ENCODE data around the gene KIF1B. TPM values are rescaled to one million over a fixed set of nuclear protein-coding genes. Genes with fewer than 3 reads are reported as not detected.

The KIF1B gene
- total RNA-seq, 1 experiment from 2014 or later = 57.7 TPM

- H4K5ac ChIP-seq (ENCODE audit: insufficient read length, low read depth, low read length) = no peak overlapping the region
- Mint-ChIP-seq H3K27me3 (ENCODE audit: low read depth) (no peaks in the 10 kb centered on the region), H3K9me3 (no peaks in the 10 kb centered on the region), H3K4me3 (no peak overlapping the region), H3K27ac (no peak overlapping the region), H3K4me1 (peaks cover 13 to 19% of the 10 kb centered on the region in 2 experiments), H3K36me3 (ENCODE audit: insufficient read depth in 1 of 3, low read depth in 3 of 3) (no peaks in the 10 kb centered on the region; a peak in 1 of 7 replicates)
- no peaks in the 10 kb centered on the region for H3K9me3 ChIP-seq (ENCODE audit: control insufficient read depth, low read depth, low read length)
- no peak overlapping the region for H2BK20ac ChIP-seq (ENCODE audit: low read depth, low read length, poor library complexity, severe bottlenecking)
- H3K27ac ChIP-seq (ENCODE audit: insufficient read length, low read depth, low read length) = no peak overlapping the region
- H2BK120ac ChIP-seq (ENCODE audit: low read depth, low read length, poor library complexity, severe bottlenecking) = no peak overlapping the region
- no peak overlapping the region for H4K8ac ChIP-seq (replicated peaks; ENCODE audit: insufficient read length, low read depth, low read length)
- peaks cover 15% of the 10 kb centered on the region for H3K79me2 ChIP-seq (ENCODE audit: insufficient read depth, low read length)
- H2AK5ac ChIP-seq (ENCODE audit: insufficient read length, low read length) = no peak overlapping the region
- H2BK5ac ChIP-seq (ENCODE audit: insufficient read length, low read length) = no peak overlapping the region
- H3K9ac ChIP-seq (ENCODE audit: extremely low read depth, insufficient read length, low read length) = no peak overlapping the region
- no peak overlapping the region for H3K14ac ChIP-seq (ENCODE audit: insufficient read depth, low read length)
- no peaks in the 10 kb centered on the region for H3K79me1 ChIP-seq (ENCODE audit: insufficient read depth, low read depth, low read length, poor library complexity, severe bottlenecking)
- H3K27me3 ChIP-seq (ENCODE audit: insufficient read depth, low read length) = no peaks in the 10 kb centered on the region
- WGBS (ENCODE audit: extremely low coverage, insufficient read length, low lambda C conversion rate) = no CpG with 5 or more reads among the region's 3 CpGs
- no peak overlapping the region for H3T11ph ChIP-seq (ENCODE audit: low read length)
- no peak overlapping the region for H4K91ac ChIP-seq (ENCODE audit: insufficient read length, low read depth, low read length)
- no peak overlapping the region for H3K23ac ChIP-seq (ENCODE audit: insufficient read length, low read depth, low read length)
- no peaks in the 10 kb centered on the region for H4K20me1 ChIP-seq (ENCODE audit: control insufficient read depth, insufficient read depth, insufficient read length)
- H2BK12ac ChIP-seq (ENCODE audit: insufficient read length, low read depth, low read length) = no peak overlapping the region
- peaks cover 10% of the 10 kb centered on the region for H3K23me2 ChIP-seq (ENCODE audit: insufficient read length, low read depth, low read length, poor library complexity, severe bottlenecking)
- TF ChIP-seq CTCF (conservative IDR thresholded peaks at IDR 0.05) = no peak
- no peak overlapping the region for H3K18ac ChIP-seq (ENCODE audit: insufficient read length, low read depth, low read length)
- H3K56ac ChIP-seq (ENCODE audit: insufficient read length, low read depth, low read length) = no peak overlapping the region
- DNase-seq = no peak
- H3K4ac ChIP-seq (ENCODE audit: low read depth, low read length) = no peak overlapping the region
- no peaks in the 10 kb centered on the region; the same call in 1 of the 2 replicates for H3K4me1 ChIP-seq (ENCODE audit: insufficient read depth, low read length)
- no peak overlapping the region for H2BK15ac ChIP-seq (ENCODE audit: low read depth, low read length)
- no peak overlapping the region for H3K4me2 ChIP-seq (ENCODE audit: insufficient read depth, insufficient read length, low read length)
- H2AFZ ChIP-seq (ENCODE audit: low read length) = no peak overlapping the region
These were observed 2.6 kb upstream of the KIF1B start for GRCh38 chr1:10207810-10208209.
